BJ (cell line): ENCODE measurements around the gene ATP5PD. TPM values are rescaled to one million over a fixed set of nuclear protein-coding genes. Genes with fewer than 3 reads are reported as not detected.
"Not testable (repeated sequence)": the region's sequence is repeated elsewhere in the genome, so short reads cannot be mapped to it uniquely, and the experiment has no call there.

ENCODE experiments used
- CTCF ChIA-PET: fragments of 350-600 bp; formaldehyde crosslinking; extraction: SDS; loops from one replicate; lab custom pipeline; 2021; ENCODE audit warnings: antibody characterized with exemption, inconsistent platforms; lab: Yijun Ruan, JAX
- POLR2A ChIA-PET: fragments of 300-600 bp; sonication (Branson Sonifier 250); formaldehyde crosslinking; extraction: SDS; loops from one replicate; lab custom pipeline; 2021; ENCODE audit warnings: antibody characterized with exemption; lab: Charles Lee
- DNase-seq: peaks from one replicate; pipeline ENCODE4 v3.0.0-alpha.2; 2011; ENCODE audit warnings: low read depth
- H3K27me3 ChIP-seq: 2 replicates; pipeline ENCODE4 v1.6.0; 2011; ENCODE audit warnings: low read length; ENCODE audit not compliant: control insufficient read depth, insufficient read depth
- H3K36me3 ChIP-seq: 2 replicates; pipeline ENCODE4 v1.5.1; 2011; ENCODE audit warnings: low read length; ENCODE audit not compliant: control insufficient read depth, insufficient read depth
- H3K4me3 ChIP-seq: 2 replicates; pipeline ENCODE4 v1.5.1; 2011; ENCODE audit warnings: low read depth, mild to moderate bottlenecking, control low read depth, low read length
- CTCF ChIP-seq: IDR thresholded peaks from 2 replicates; pipeline ENCODE4 v1.5.1; 2011; ENCODE audit warnings: low read depth, mild to moderate bottlenecking, control low read depth, inconsistent platforms, low read length, moderate library complexity; ENCODE audit not compliant: insufficient read depth
- polyA plus RNA-seq: library from polyadenylated mRNA; depleted of rRNA; stranded (reverse); fragments of >200 nt; gene quantifications from 2 replicates; pipeline ENCODE4 v1.2.3, GENCODE V29; 2011

Gene ATP5PD
- polyA plus RNA-seq, 1 experiment = 160 TPM

- H3K36me3 ChIP-seq = no peaks in the 10 kb centered on the region
- no peaks in the 10 kb centered on the region for H3K27me3 ChIP-seq
Observed at GRCh38 chr17:75030161-75030560, 16.6 kb downstream of the ATP5PD start.

GRCh38 chr17:75026650-75027049 is 20.1 kb downstream of the ATP5PD start:
- DNase-seq, CTCF ChIA-PET, H3K36me3 ChIP-seq, H3K27me3 ChIP-seq, H3K4me3 ChIP-seq: not testable (repeated sequence)
- POLR2A ChIA-PET = interaction anchor here (0.6 kb wide), 1 partner anchor 32 kb away, joined by 5 read pairs; no protein-coding TSS in a partner anchor

More at GRCh38 chr17:75030161-75030560, 16.6 kb downstream of the ATP5PD start:
- CTCF ChIA-PET = no interaction called here
- no peak for TF ChIP-seq CTCF
- POLR2A ChIA-PET = no interaction called here
- no peak overlapping the region for H3K4me3 ChIP-seq
- no peak for DNase-seq

- H3K36me3 ChIP-seq, POLR2A ChIA-PET, H3K27me3 ChIP-seq, H3K4me3 ChIP-seq, DNase-seq: not testable (repeated sequence)
- CTCF ChIA-PET = interaction anchor here (1.0 to 1.1 kb wide), 2 partner anchors 9 to 38 kb away, joined by 3 read pairs; partner anchors contain the start of gene CDR2L
Observed at GRCh38 chr17:75025398-75025734, 21.4 kb downstream of the ATP5PD start.

GRCh38 chr17:75024686-75025397 is 21.9 kb downstream of the ATP5PD start:
- POLR2A ChIA-PET = no interaction called here
- no peak for DNase-seq
- CTCF ChIA-PET = interaction anchor here (1.0 to 1.5 kb wide), 3 partner anchors 10 to 37 kb away, joined by 3 to 5 read pairs (median 3); partner anchors contain the start of genes CDR2L and MRPL58
- Histone ChIP-seq H3K27me3 (no peaks in the 10 kb centered on the region), H3K4me3 (no peak overlapping the region), H3K36me3 (peaks cover 5% of the 10 kb centered on the region)
- no peak for TF ChIP-seq CTCF

GRCh38 chr17:75020331-75021110 is 26.2 kb downstream of the ATP5PD start:
- ChIA-PET POLR2A (no interaction called here), CTCF (interaction anchor here (1.0 kb wide), 1 partner anchor 33 kb away, joined by 6 read pairs; the partner anchor contains the start of gene CDR2L)
- Histone ChIP-seq H3K4me3 (no peak overlapping the region), H3K36me3 (peaks cover 7% of the 10 kb centered on the region), H3K27me3 (no peaks in the 10 kb centered on the region)
- TF ChIP-seq CTCF = no peak
- DNase-seq = no peak

GRCh38 chr17:75019710-75020109 is 27.1 kb downstream of the ATP5PD start:
- H3K27me3 ChIP-seq = no peaks in the 10 kb centered on the region
- peaks cover 7% of the 10 kb centered on the region for H3K36me3 ChIP-seq
- no peak for TF ChIP-seq CTCF
- POLR2A ChIA-PET = interaction anchor here (0.7 kb wide), 1 partner anchor 31 kb away, joined by 11 read pairs; no protein-coding TSS in a partner anchor
- CTCF ChIA-PET = interaction anchor here (0.5 to 0.6 kb wide), 3 partner anchors 27 to 78 kb away, joined by 3 to 4 read pairs (median 3); no protein-coding TSS in a partner anchor
- H3K4me3 ChIP-seq = no peak overlapping the region
- DNase-seq = no peak
